ENCODE data around the gene PARP1.

DNA sequence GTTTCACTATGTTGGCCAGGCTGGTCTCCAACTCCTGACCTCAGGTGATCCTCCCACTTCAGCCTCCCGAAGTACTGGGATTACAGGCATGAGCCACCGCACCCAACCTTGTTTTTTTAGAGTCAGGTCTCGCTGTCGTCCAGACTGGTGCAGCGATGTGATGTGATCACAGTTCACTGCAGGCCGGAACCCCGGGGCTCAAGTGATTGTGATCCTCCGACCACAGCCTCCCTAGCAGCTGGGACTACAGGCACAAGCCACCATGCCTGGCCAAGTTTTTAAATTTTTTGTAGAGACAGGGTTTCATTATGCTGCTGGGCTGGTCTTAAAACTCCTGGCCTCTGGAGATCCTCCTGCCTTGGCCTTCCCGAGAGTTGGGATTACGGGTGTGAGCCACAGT lies 52.9 kb downstream of the PARP1 start:
- TF ChIP-seq, protein P1, sequence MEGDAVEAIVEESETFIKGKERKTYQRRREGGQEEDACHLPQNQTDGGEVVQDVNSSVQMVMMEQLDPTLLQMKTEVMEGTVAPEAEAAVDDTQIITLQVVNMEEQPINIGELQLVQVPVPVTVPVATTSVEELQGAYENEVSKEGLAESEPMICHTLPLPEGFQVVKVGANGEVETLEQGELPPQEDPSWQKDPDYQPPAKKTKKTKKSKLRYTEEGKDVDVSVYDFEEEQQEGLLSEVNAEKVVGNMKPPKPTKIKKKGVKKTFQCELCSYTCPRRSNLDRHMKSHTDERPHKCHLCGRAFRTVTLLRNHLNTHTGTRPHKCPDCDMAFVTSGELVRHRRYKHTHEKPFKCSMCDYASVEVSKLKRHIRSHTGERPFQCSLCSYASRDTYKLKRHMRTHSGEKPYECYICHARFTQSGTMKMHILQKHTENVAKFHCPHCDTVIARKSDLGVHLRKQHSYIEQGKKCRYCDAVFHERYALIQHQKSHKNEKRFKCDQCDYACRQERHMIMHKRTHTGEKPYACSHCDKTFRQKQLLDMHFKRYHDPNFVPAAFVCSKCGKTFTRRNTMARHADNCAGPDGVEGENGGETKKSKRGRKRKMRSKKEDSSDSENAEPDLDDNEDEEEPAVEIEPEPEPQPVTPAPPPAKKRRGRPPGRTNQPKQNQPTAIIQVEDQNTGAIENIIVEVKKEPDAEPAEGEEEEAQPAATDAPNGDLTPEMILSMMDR (IDR thresholded peaks at IDR 0.05), result no peak
- TF ChIP-seq POLR2A (IDR thresholded peaks at IDR 0.05), result no peak
